GM21723 (cell line): ENCODE measurements around the gene CENPQ.

Source experiments
- ATAC-seq: cut with Tn5 transposase; IDR thresholded peaks from one replicate; pipeline ENCODE4 v1.9.1; 2021; ENCODE audit warnings: mild to moderate bottlenecking, moderate library complexity; ENCODE audit not compliant: unreplicated experiment

CENPQ gene

GRCh38 chr6:49540614-49541013 is 77.4 kb downstream of the CENPQ start:
- ATAC-seq: no peak

GRCh38 chr6:49541210-49541724 is 78.1 kb downstream of the CENPQ start:
- no peak for ATAC-seq

- no peak for ATAC-seq
Observed at GRCh38 chr6:49541936-49542335, 78.8 kb downstream of the CENPQ start.
